Myometrial cell (primary cell): ENCODE data around the gene IL15RA. TPM values are rescaled to one million over a fixed set of nuclear protein-coding genes. Genes with fewer than 3 reads are reported as not detected.

Experiments
- total RNA-seq: library from RNA; depleted of rRNA; stranded (reverse); fragments of >200 nt; gene quantifications from 2 replicates; pipeline ENCODE4 v1.2.3, GENCODE V29; 2015

The IL15RA gene
- total RNA-seq = 11.9 and 15.6 TPM in 2 replicates

GRCh38 chr10:5977471-5978229 lies at the start of gene IL15RA:
TSS of gene IL15RA (minus strand) at chr10:5977543. CDS start at chr10:5977492, 51 bp downstream.

Other genes with a start within 250 kb of the IL15RA start
- gene GDI2, start 164.1 kb downstream of the IL15RA start, total RNA-seq = 385 and 432 TPM in 2 replicates
- 7.1 and 9.2 TPM in 2 replicates for gene ANKRD16, start 87.7 kb downstream of the IL15RA start, total RNA-seq
- 79.6 and 98.9 TPM in 2 replicates for gene FBH1, start 87.3 kb downstream of the IL15RA start, total RNA-seq
- not detected in 2 replicates for gene IL2RA, start 84.8 kb upstream of the IL15RA start, total RNA-seq
- 15.3 and 27.1 TPM in 2 replicates for gene RBM17, start 111.5 kb upstream of the IL15RA start, total RNA-seq
- 5.2 and 7.1 TPM in 2 replicates for gene PFKFB3, start 225.4 kb upstream of the IL15RA start, total RNA-seq